Activated CD4-positive, CD25-positive, alpha-beta regulatory T cell treated with anti-CD3 and anti-CD28 coated beads, Interleukin-2, amount 50 U/mL, for 24 hours (primary cell): ENCODE data around the gene COL3A1.

Experiments
- ATAC-seq, 2 donors: fragments of 150-1000 bp; cut with Tn5 transposase; one replicate each; pipeline ENCODE4 v1.10.0; 2021; ENCODE audit warnings: mild to moderate bottlenecking in 1 of 2, moderate library complexity in 1 of 2

COL3A1 gene

DNA sequence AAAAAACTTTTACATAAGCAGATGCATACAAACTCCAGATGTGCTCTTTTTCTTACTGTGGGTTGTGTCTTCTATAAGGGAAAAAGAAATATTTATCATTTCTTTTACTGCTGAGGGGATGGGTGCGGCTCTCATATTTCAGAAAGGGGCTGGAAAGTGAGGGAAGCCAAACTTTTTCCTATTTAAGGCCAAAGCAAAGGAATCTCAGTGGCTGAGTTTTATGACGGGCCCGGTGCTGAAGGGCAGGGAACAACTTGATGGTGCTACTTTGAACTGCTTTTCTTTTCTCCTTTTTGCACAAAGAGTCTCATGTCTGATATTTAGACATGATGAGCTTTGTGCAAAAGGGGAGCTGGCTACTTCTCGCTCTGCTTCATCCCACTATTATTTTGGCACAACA lies at the start of gene COL3A1:
Gene COL3A1 (plus strand): TSS at position 210 of the 400 bp plus-strand sequence. CDS start 117 bp downstream, at position 327.
- ATAC-seq = no peak

DNA sequence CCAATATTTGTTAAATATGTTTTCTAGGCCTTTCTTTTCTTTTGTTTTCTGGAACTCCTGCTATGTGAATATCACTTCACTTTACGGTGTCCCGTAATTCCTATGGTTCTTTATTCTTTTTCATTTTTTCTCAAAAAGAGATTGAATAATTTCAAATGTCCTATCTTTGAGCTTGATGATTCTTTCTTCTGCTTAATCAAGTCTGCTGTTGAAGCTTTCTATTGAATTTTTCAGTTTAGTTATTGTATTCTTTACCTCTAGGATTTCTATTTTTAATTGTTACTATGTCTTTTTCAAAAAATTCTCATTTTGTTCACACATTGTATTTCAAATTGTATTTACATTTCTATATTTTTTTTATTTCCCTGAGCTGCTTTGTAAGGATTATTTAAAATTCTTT lies 45.5 kb upstream of the COL3A1 start:
- ATAC-seq = no peak

DNA sequence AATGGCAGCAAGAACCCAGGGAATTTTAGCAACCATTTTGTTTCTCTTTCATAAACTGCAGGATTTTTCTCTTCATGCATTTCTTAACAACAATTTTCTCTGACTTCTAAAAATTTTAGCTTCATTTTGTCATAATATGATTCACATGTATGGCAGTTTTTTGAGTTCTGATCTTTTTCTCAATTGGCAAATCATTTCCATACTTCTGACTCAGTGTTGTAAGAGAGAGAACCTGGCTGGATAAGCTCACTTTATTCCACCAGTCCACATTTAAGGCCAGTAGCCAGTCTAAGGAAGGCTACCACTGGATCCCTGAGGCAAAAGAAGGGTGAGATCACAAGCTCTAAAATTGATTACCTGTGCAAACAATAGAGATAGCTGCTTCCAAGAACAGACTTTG lies 42.8 kb upstream of the COL3A1 start:
- no peak for ATAC-seq

DNA sequence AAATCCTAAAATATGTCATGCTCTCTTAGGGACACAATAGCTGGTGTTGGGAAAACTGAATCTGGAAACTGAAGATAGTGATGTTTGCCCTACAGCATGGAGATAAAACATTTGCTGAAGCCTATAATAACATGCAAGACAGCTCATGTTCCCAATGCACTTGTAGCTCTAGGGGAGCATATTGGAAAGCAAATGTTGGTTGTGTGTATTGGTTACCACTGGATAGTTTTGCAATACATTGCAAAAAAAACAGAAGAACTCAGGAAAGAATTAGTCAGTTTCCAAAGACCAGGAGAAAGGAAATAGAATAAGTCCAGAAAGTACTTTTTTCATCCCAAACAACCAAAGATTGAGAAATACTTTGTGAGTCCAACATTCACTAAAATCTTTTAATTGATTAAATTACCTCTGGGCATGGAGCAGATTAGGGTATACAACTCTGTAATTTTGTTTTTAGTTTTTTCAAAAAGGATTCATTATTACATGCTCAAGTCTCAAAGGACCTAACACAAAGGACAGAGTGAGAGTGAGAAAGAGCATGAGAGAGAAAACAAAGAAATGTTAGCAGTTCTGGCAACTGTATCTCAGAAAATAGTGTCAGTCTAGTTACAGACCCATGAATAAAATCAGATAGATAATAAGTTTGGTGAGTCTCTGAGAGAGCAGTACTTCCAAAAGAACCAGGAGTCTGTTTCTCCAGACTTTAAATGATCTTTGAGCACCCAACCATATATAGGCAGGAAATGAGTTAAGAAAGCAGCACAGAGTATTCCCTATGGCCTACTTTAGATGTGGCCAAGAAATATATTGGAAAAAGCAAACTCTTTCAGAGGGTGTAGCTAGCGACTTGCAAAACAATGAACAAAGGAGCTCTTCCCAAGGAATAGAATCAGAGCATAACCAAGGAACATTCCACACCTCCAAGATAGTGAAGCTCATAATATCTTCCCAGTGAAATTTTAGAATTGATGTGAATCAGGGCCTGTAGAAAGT lies 36.6 kb upstream of the COL3A1 start:
- no peak for ATAC-seq

DNA sequence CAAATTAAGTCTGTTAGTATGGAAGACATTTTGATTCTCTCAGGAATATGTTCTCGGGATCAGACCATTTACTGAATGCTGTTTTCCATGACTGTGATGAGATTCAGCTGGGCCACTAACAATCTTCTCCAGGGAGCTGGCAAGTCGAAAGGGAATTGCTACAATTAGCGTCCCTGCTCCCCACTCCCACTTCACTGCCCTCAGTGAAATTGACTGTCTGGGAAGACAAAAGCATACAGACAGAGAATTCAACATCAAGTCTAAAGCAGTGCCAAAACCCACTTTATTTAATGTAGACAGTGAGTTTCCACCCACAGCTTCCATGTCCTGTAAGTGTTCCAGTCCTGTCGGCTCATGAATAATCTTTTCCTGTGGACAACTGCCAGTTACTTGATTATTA lies 34.0 kb upstream of the COL3A1 start:
- no peak for ATAC-seq

DNA sequence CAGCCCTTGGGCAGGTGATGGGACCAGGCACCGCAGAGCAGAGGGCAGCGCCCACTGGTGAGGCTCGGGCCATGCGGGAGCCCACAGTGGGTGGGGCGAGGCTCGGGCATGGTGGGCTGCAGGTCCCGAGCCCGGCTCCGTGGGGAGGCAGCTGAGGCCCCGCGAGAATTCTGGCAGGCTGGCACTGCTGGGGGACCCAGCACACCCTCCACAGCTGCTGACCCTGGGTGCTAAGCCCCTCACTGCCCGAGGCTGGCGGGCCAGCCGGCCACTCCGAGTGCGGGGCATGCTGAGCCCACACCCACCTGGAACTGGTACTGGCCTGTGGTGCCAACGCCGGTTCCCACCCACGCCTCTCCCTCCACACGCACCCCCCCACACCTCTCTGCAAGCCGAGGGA lies 29.7 kb upstream of the COL3A1 start:
- ATAC-seq = no peak

DNA sequence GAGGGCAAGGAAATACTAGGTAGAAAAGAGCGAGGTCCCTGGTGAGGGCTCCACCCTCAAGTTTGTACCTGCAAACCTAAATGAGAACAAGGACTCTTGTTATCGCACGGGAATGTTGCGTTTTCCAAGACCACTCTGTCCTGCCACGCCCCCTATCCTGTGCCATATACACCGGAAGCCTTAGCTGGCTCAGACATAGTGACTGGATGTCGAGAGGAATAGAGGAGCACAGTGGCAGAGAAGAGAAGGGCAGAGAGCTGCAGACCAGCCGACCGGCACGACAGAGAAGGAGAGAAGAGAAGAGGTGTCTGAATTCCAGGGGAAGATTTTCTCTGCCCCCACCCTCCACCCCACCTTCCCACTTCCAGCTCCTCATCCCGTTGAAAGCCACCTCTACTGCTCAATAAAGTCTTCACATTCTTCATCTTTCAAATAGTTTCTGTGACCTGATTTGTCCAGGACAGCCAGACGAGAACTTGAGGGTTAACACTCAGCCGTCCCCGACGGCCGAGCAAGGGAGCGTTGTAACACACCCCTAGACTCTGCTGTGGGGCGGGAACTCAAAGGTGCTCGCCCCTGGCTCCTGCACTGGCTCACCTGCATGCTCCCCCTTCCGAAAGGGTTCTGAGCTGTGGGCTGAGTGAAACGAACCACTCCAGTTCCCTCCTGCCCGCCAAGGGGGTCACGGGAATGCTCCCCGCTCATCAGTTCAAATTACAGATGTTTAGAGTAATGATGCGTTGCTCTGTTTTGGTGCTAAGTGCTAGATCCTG lies 24.9 kb upstream of the COL3A1 start:
- no peak for ATAC-seq

DNA sequence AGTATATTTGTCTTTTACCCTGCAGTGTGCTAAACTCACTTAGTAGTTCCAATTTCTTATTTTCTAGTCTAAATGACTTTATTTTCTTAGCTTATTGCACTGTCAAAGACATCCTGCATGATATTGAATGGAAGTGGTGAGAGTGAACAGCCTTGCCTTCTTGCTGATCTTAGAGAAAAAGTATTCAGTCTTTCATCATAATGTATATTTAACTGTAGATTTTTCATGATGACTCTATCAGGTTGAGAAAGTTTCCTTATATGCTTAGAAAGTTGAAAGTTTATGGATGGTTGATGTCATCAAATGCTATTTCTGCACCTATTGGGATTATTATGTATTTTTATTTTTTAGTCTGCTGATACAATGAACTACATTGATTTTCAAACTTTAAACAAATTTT lies 21.3 kb upstream of the COL3A1 start:
- ATAC-seq = no peak

DNA sequence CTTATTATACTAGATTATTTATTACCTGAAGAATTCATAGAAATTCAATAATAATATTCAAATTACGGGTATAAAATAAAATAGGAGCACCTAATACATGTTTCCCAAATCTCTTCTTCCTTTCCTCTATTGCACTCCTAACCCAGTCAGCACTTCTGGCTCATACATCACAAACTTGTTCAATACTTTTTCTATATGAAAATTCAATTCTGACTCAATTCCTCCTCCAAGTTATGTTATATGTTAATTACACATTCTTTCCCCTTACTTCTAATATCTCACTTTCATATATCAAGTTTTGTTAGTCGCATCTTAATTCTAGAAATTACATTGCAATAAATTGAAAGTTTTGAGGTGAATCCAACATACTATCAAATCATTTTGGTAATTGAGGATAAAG lies 17.9 kb upstream of the COL3A1 start:
- no peak for ATAC-seq

DNA sequence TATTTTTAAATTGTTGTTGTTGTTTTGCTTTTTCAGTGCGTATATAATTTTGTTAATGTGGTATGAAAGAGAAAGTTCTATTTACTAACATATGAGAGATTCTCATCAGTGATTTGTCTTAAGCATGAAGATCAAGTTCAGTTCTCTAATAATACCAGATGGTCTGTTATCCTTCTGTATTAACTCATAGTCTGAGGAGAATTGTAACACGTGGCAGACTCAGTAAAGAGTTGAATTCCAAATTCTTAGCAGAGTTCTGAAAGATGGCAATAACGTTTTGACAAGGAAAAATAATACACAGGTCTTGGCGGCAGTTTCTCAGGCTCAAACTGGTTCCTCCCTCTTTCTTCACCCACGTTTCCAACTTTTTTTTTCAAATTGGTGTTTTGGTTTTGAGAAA lies 17.2 kb upstream of the COL3A1 start:
- no peak for ATAC-seq

DNA sequence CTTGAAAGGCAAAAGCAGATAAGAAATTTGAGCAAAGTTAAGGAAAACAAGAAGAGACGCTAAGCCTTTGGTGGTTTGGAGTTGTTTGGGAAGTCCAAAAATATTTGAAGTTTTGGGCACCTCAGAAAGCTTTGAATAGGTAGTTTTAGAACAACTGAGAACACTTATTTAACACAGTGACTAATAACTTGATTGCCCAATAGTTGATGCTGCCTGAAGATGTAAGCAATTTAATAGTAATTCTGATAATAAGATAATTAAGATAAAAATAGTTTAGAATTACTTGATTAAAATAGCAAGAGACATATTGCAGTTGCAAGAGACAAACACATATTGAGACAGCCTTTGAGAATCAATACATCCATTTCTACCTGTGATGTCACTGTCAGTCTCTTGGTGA lies 16.5 kb upstream of the COL3A1 start:
- no peak for ATAC-seq

DNA sequence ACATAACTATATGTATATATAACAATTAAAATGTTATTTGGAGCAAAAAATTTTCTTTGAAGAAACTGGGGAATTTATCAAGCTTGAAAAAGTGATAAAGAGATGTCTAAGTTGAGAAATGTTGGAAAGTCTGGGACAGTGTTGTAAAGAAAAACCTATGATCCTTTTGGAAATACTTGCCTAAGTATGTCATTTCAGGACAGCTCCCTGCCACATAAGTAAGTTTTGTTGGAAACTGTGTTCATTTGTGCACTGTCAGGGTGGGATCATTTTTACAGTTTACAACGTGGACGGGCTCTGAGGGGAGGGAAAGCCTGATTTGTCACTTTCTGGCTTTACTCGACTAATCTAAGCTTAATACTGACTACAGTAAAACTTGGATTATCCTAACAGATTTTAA lies 10.4 kb upstream of the COL3A1 start:
- no peak for ATAC-seq

DNA sequence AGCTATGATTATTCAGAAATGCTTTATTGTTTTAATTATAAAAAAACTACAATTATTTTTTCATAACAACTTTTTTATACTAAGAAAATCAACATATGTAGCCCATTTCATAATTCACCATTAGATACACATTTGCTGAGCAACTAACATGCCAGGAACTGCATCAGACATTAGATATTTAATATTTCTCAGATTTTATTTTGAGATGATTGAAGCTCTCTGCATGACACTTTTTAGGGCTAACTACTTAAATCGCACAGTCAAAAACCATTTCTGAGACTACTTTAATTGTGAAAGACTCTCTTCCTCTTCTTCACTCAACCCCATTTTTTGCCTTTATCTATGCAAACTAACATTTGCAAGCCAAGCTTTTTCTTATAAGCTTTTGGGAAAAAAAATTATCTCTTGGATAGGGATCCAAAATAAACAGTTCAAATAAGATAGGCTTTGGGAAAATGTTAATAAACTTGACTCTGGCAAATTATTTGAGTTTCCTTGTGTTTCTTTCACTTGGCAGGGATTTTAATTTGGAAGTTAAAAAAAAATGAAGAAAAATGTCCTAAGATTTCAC lies 9.1 kb upstream of the COL3A1 start:
- ATAC-seq = no peak

DNA sequence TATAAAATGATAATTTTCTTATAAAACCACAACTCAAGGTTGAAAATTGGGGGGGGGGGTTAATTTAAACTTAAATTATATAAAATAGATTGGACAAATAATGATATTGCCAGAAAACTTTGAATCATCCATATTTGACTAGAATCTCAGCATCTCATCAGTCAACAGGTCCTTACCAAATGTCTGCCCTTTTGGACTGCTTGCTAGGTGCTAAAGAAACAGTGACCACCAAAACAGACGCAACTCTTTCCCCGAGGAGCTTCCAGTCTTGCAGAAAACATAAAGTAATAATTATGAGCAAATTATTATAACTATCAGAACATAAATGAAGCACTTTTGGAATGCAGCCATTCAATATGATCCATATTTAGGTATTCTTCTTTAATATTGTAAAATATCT lies 8.6 kb upstream of the COL3A1 start:
- no peak for ATAC-seq

DNA sequence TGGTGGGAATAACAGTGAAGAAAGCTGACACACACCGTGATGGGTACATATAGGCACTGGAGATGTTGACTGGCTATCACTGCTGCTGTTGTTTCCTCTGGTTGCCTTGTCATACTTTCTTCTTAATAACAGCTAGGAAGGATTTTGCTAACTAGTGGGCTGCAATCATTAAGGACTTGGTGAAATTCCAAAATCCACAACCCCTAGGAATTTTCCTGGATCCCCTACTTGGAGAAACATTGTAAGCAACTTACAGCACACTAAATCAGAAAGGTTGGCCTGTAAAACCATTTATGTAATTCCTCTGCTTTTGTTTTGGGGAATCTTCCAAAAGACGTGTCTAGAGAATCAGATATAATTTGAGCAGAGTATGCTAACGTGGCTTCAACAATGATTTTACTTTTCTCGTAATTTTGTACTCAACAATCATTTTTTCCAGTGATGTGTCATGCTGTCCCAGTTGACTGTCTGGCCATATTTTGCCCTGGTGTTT lies 8.0 kb upstream of the COL3A1 start:
- ATAC-seq = no peak

DNA sequence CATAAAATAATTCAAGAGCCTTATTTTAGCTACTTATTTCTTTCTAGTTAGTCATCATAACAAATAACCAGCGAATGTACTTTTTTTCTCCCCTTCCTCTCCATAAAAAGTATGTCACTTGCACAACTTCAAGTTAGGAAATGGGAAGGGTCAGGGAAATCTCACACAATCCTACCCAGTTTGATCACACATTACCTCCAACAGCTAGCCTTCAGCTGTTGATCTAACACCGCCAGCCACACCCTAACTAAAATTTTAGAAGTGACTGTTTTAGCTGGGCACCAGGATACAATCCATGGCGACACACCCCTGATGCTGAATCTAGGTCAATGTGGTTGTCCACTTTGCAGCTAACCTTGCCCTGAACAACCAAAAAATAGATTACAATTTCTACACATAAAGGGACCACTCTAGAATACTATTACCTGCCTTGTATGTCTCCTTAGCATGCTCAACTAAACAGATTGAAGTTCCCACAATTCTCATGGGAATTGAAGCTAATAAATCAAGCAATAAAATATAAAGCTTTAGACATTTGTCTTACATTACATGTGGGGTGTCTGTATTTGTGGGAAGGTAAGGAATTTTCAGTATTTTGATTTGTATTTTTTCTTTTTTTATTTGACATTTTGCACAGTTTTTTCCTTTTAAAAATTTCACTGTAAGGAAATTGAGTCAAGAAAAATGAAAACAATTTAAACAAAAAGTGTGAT lies 7.3 kb upstream of the COL3A1 start:
- no peak for ATAC-seq

DNA sequence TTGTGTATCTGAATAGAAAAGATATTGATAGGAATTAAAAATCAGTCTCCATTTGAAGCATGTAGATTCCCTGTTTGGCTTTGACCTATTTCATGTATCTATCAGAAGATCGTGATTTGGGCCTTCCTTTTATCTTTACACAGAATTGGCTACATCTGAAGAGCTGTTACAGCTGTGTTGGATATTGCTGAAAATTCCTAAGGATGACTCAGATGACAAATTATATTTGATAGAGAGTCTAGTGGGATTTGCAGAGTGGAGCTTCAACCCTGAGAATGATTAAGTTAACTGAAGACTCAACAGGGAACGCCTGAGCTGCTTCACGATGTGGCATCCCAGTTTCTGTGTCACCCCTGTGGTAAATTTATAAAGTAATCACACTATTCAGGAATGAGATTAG lies 4.9 kb upstream of the COL3A1 start:
- ATAC-seq = no peak

DNA sequence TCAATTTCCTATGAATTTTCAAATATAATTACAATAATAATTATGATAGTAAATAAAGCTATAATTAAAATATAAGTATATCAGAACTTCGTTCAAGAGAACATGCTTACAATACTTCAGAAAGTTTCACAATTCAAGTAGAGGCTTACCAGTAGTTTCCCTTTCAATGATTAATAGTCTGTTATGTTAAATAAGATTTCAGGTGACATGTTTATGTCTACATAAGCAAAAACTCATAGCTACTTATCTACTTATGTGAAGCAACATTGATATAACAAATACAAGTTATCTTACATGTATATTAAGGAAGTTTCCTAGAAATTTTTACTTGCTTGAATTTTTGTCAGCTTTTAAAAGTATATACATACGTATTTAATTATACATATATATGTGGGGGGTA lies 4.5 kb upstream of the COL3A1 start:
- ATAC-seq = no peak

DNA sequence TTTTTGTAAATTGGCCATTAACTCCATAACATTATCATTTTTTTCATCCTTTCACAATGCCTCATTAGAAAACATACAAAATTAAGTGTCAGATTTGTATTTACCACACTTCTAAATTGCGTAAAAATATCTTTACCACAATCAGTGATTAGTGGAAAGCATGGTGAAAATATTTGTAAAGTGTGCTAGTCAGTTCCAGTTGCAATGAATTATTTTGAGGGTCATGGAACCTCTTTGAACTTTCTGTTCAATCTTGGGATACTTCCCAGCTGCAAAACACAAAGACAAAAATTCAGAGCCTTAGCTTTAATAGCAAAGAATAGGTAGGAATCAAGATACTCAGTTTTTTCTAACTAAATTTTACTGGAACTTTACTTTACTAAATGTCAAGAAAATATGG lies 4.0 kb upstream of the COL3A1 start:
- ATAC-seq = no peak

DNA sequence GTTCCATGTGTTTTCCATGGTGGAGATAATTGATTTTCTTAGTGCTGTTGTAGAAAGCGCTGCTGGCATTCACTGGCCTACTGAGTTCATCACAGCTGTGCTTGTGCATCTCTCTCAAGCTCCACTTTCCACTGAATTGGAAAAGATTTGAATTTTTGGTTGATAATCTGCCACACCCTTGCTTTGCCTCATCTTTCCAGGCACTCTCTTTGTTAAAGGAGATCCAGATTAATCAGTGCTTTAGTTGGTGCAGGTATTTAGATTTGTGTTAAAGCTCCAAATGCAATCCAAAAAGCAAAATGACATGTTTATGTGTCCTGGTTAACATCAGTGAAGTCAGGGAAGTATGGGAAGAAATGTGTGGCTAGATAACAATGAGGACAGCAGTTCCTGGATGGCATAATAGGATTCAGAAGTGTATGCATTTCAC lies 2.7 kb upstream of the COL3A1 start:
- ATAC-seq = no peak

DNA sequence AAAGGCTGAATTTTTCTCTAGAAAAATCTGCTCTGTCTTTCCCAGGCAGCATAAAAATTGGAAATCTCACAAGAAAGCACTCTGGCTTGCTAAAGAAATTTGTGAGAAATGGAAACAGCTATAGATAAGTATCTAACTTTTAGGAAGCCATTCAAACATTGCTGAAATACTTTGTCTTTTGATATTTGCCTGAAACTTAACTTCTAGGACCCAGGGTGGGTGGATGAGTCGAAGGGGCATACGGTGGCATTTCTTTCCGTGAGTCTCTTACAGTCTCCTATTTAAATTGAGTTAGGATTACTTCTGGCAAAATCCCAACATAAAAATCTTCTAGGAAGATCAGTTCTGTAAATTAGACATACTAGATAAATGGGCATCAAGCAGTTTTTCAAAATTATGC lies 532 bp upstream of the COL3A1 start:
- ATAC-seq = no peak

DNA sequence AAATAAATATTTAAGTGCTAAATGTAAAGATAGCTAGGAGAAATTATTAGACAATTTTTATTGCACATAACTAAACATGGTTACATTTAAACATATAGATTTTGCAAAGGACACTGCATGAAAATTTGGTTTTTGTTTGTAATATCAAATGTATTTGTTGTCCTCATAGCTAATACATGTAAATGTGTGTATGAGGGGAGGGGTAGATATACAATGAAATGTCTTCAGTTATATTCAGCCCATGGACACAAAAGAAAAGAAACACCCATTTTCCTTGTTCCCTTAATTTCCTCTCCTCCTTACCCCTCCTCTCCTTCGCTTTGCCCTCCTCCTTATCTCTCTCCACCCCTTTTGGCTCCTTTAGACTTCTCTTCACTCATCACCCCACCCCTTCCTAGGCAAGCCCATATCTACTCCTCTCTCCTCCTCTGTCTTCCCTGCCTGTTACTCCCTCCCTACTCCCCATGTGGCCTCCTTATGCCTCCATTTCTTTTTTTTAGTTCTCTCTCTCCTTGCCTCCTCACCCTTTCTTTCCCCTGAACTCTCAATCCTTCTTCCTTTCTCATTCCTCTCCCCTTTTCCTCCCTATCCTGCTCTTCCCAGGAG lies 1.4 kb downstream of the COL3A1 start:
- ATAC-seq = no peak
